ENCODE measurements around the gene DAGLB. TPM values are rescaled to one million over a fixed set of nuclear protein-coding genes. Genes with fewer than 3 reads are reported as not detected.

Gene DAGLB
- total and polyA plus RNA-seq, 2 of the 8 experiments (the other 6 are each of a cell fraction or from before 2014, with no cell fraction given), result 27.0 to 39.6 TPM

DNA sequence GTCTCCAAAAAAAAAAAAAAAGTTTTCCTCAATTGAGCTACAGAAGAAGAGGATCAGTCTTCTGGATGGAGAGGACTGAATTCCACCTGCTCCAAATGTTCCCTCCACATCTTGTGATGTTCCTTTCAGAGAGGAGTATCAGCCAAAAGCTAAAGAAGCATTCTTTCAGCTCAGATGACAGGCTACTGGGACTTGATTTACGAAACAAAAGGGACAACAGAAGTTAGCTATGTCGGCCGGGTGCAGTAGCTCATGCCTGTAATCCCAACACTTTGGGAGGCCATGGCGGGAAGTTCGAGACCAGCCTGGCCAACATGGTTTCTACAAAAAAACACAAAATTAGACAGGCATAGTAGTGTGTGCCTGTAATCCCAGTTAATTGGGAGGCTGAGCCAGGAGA is 7.4 kb downstream of the DAGLB start:
- Histone ChIP-seq H3K4me2 (ENCODE audit: insufficient read depth in 1 of 2, low read depth in 2 of 2, low read length in 2 of 2) (no peak overlapping the region), H3K27ac (ENCODE audit: low read depth, low read length) (no peak overlapping the region), H2BK20ac (ENCODE audit: low read length) (no peak overlapping the region), H4K5ac (ENCODE audit: insufficient read length, low read depth, low read length) (no peak overlapping the region), H3K9me3 (ENCODE audit: insufficient read depth in 2 of 2, low read depth in 1 of 2, low read length in 1 of 2) (no peaks in the 10 kb centered on the region), H3K36me3 (ENCODE audit: control insufficient read depth in 2 of 4, insufficient read depth in 4 of 4, low read length in 3 of 4) (peaks cover 7 to 39% (median 25%) of the 10 kb centered on the region in 4 experiments), H2BK15ac (ENCODE audit: low read length) (no peak overlapping the region), H2BK12ac (ENCODE audit: low read depth, low read length) (no peak overlapping the region), H3K23me2 (ENCODE audit: low read depth, low read length) (no peaks in the 10 kb centered on the region), H3K79me1 (ENCODE audit: low read depth, low read length) (peaks cover 19% of the 10 kb centered on the region), H2AFZ (ENCODE audit: low read length) (no peak overlapping the region), H4K91ac (replicated peaks; ENCODE audit: insufficient read length, low read length) (no peak overlapping the region), H3K4me3 (ENCODE audit: extremely low read depth in 1 of 4, insufficient read depth in 2 of 4, low read depth in 3 of 4, low read length in 4 of 4) (no peak overlapping the region), H3K79me2 (ENCODE audit: control insufficient read depth in 1 of 2, insufficient read depth in 2 of 2, low read length in 2 of 2) (peaks cover 12 to 72% of the 10 kb centered on the region in 2 experiments), H3K18ac (ENCODE audit: extremely low read depth, low read length) (no peak overlapping the region), H2AK5ac (ENCODE audit: low read depth, low read length) (no peak overlapping the region), H3K23ac (ENCODE audit: insufficient read length) (no peak overlapping the region), H3K14ac (ENCODE audit: insufficient read length) (no peak overlapping the region), H4K8ac (ENCODE audit: extremely low read depth, insufficient read depth, low read length) (no peak overlapping the region), H3K4ac (replicated peaks; ENCODE audit: insufficient read length, low read depth, low read length) (no peak overlapping the region), H3K9ac (replicated peaks in 1 of 4; ENCODE audit: extremely low read depth in 1 of 4, low read depth in 3 of 4, low read length in 3 of 4) (no peak overlapping the region), H3K27me3 (replicated peaks in 1 of 4; ENCODE audit: control insufficient read depth in 3 of 4, extremely low read depth in 1 of 4, insufficient read depth in 3 of 4, low read length in 3 of 4) (no peaks in the 10 kb centered on the region), H2BK5ac (ENCODE audit: low read depth, low read length) (no peak overlapping the region), H2BK120ac (replicated peaks; ENCODE audit: low read depth, low read length) (no peak overlapping the region), H4K20me1 (replicated peaks in 1 of 2; ENCODE audit: control insufficient read depth in 1 of 2, insufficient read depth in 2 of 2, low read length in 2 of 2) (peaks cover 11 to 22% of the 10 kb centered on the region in 2 experiments), H3K4me1 (replicated peaks in 1 of 4; ENCODE audit: control insufficient read depth in 3 of 4, insufficient read depth in 4 of 4, low read length in 3 of 4) (peaks cover 0 to 1% (median 0%) of the 10 kb centered on the region in 4 experiments; a peak in 2 of 7 replicates), H3K56ac (replicated peaks; ENCODE audit: insufficient read length, low read depth, low read length) (no peak overlapping the region)
- ChIA-PET POLR2A (ENCODE audit: partially characterized antibody) (interaction anchor here (0.7 to 1.7 kb wide), 6 partner anchors 8 to 702 kb away, joined by 3 to 4 read pairs (median 3); no protein-coding TSS in a partner anchor), CTCF (ENCODE audit: partially characterized antibody) (interaction anchor here (0.6 to 1.0 kb wide), 6 partner anchors 10 to 214 kb away, joined by 3 to 4 read pairs (median 4); no protein-coding TSS in a partner anchor)
- FAIRE-seq (no peak), DNase-seq (ENCODE audit: low read depth in 1 of 2, low spot score in 2 of 2) (no peak)
- no peak for TF ChIP-seq RFX5 (IDR thresholded peaks at IDR 0.05; ENCODE audit: borderline replicate concordance, low read depth, low read length)
- TF ChIP-seq JUN (IDR thresholded peaks at IDR 0.05; ENCODE audit: low read depth, low read length), result no peak
- no peak for TF ChIP-seq CBX5 (IDR thresholded peaks at IDR 0.05; ENCODE audit: low read depth, low read length)
- 0 out of 2 replicates have a peak, but pooled peaks have one; percentile 15 for TF ChIP-seq SP1 (IDR thresholded peaks at IDR 0.05; ENCODE audit: low read depth, low read length)
- 81% methylated on average over 5 of the region's 5 CpGs; no CpG with 5 or more reads in 1 of the 2 experiments for WGBS, 2 experiments (ENCODE audit: extremely low coverage in 1 of 2, insufficient coverage in 1 of 2, insufficient read length in 1 of 2, insufficient replicate concordance in 2 of 2, low coverage in 1 of 2, low lambda C conversion rate in 2 of 2, missing lambda C conversion rate in 1 of 2)
